A549 (cell line): Measurements from ENCODE around the gene PCSK6. TPM values are rescaled to one million over a fixed set of nuclear protein-coding genes. Genes with fewer than 3 reads are reported as not detected.

Experiments used
- ATAC-seq, 2 experiments: fragments of 200-7000 bp in 1 of 2; fragments of >200 bp in 1 of 2; cut with Nextera tagmentation in 1 of 2; cut with Tn5 transposase in 1 of 2; 3 replicates each; pipeline versions ENCODE4 v1.8.0 to v1.9.1; 2018 to 2020; ENCODE audit warnings: mild to moderate bottlenecking in 1 of 2, moderate library complexity in 1 of 2
- CTCF ChIA-PET: fragments of 300-600 bp; sonication (Branson Sonifier 250); formaldehyde crosslinking; extraction: SDS; loops from one replicate; lab custom pipeline; 2021; ENCODE audit warnings: antibody characterized with exemption, inconsistent platforms; lab: Yijun Ruan, JAX
- POLR2A ChIA-PET: fragments of 350-600 bp; formaldehyde crosslinking; extraction: SDS; loops from one replicate; lab custom pipeline; 2021; ENCODE audit warnings: antibody characterized with exemption, inconsistent platforms; lab: Yijun Ruan, JAX
- DNase-seq, 2 experiments: peaks; one replicate each; pipeline versions ENCODE4 v3.0.0 to v3.0.0-alpha.2; 2011 to 2016; ENCODE audit warnings: low read depth in 1 of 2, low spot score in 1 of 2
- FAIRE-seq: peaks from 2 replicates; lab custom pipeline; 2011; peaks lifted over from hg19 to GRCh38; lab: Jason Lieb, UNC
- H3K27ac ChIP-seq, 2 experiments: fragments of >200 bp; sonication (Bioruptor Twin); formaldehyde crosslinking; 3 replicates each; pipeline ENCODE4 v1.5.1; 2016 to 2017
- H3K4me1 ChIP-seq: fragments of >200 bp; sonication (Bioruptor Twin); formaldehyde crosslinking; 3 replicates; pipeline ENCODE4 v1.6.1; 2016
- H3K4me2 ChIP-seq: fragments of >200 bp; sonication (Bioruptor Twin); formaldehyde crosslinking; 3 replicates; pipeline ENCODE4 v1.6.1; 2016
- H3K4me3 ChIP-seq: fragments of >200 bp; sonication (Bioruptor Twin); formaldehyde crosslinking; 3 replicates; pipeline ENCODE4 v1.5.1; 2016
- H3K9me3 ChIP-seq: fragments of >200 bp; sonication (Bioruptor Twin); formaldehyde crosslinking; 3 replicates; pipeline ENCODE4 v1.6.1; 2016
- BCL3 ChIP-seq: fragments of >200 bp; sonication (Bioruptor Twin); formaldehyde crosslinking; IDR thresholded peaks from 3 replicates; pipeline ENCODE4 v1.6.1; 2016
- ELK1 ChIP-seq: fragments of 150-350 bp; IDR thresholded peaks from 2 replicates; pipeline ENCODE4 v1.6.1; 2014; ENCODE audit warnings: low read depth, mild to moderate bottlenecking, low read length
- FOSB ChIP-seq: fragments of 250-450 bp; sonication (Bioruptor Pico); IDR thresholded peaks from 2 replicates; pipeline ENCODE4 v1.5.0; 2020; ENCODE audit warnings: mild to moderate bottlenecking, moderate library complexity
- HMGXB4 ChIP-seq: fragments of 250-450 bp; sonication (Bioruptor Pico); IDR thresholded peaks from 2 replicates; pipeline ENCODE4 v1.5.0; 2021; ENCODE audit warnings: mild to moderate bottlenecking, moderate library complexity, borderline replicate concordance
- KDM5A ChIP-seq: fragments of 200-600 bp; sonication (generic); IDR thresholded peaks from 2 replicates; pipeline ENCODE4 v1.6.1; 2016; ENCODE audit warnings: antibody characterized with exemption, mild to moderate bottlenecking
- NPAS2 ChIP-seq: fragments of 250-450 bp; sonication (Bioruptor Pico); IDR thresholded peaks from 2 replicates; pipeline ENCODE4 v1.8.0; 2022; ENCODE audit warnings: mild to moderate bottlenecking, moderate library complexity, borderline replicate concordance
- RNF2 ChIP-seq: fragments of 200-600 bp; sonication (generic); IDR thresholded peaks from 2 replicates; pipeline ENCODE4 v1.6.1; 2016; ENCODE audit warnings: low read depth, mild to moderate bottlenecking, antibody characterized with exemption, moderate library complexity, borderline replicate concordance
- TP53 ChIP-seq: fragments of 250-450 bp; sonication (Bioruptor Pico); IDR thresholded peaks from 2 replicates; pipeline ENCODE4 v1.5.0; 2021; ENCODE audit warnings: mild to moderate bottlenecking, moderate library complexity
- ZSCAN20 ChIP-seq: fragments of 250-450 bp; sonication (Bioruptor Pico); IDR thresholded peaks from 2 replicates; pipeline ENCODE4 v1.8.0; 2022; ENCODE audit warnings: mild to moderate bottlenecking, moderate library complexity
- WGBS: methylation state at CpG from one replicate; pipeline ENCODE4 v1.1.6; 2017; ENCODE audit errors: missing lambda C conversion rate; 5-methylcytosine and 5-hydroxymethylcytosine counted together
- polyA plus RNA-seq, 4 experiments: library from polyadenylated mRNA; depleted of rRNA in 3 of 4; stranded (reverse); fragments of >200 nt; fragmentation: RNase III in 1 of 4; extraction: RNeasy Plus Mini Kit Qiagen cat#74134 plus additional on column Dnase treatment in 1 of 4; gene quantifications; 2 replicates in 3 of 4; 3 replicates in 1 of 4; pipeline ENCODE4 v1.2.3, GENCODE V29; 2011 to 2017

PCSK6 gene
- polyA plus RNA-seq, 2 of the 4 experiments (the other 2 are of a cell fraction): 10.0 to 15.2 TPM

GRCh38 chr15:101307897-101308603, 181.5 kb downstream of the PCSK6 start (continued):
- TF ChIP-seq ELK1: no peak
- no peak for TF ChIP-seq NPAS2 (CRISPR knock-in tag)
- TF ChIP-seq ZSCAN20 (CRISPR knock-in tag): no peak
- TF ChIP-seq TP53 (CRISPR knock-in tag): no peak
- no peak for TF ChIP-seq KDM5A

- FAIRE-seq (no peak), DNase-seq (no peak), ATAC-seq (peak in 1 of 2 experiments; percentile 11; a peak in 3 of 6 replicates)
- Histone ChIP-seq H3K4me3 (no peak overlapping the region), H3K27ac (no peak overlapping the region), H3K4me2 (no peak overlapping the region), H3K4me1 (no peaks in the 10 kb centered on the region), H3K9me3 (no peaks in the 10 kb centered on the region)
- CTCF ChIA-PET: interaction anchor here (0.6 to 13.3 kb wide), 5 partner anchors 9 to 1102 kb away, joined by 3 to 227 read pairs (median 3); no protein-coding TSS in a partner anchor
- POLR2A ChIA-PET: no interaction called here
- WGBS: 74% methylated on average over 21 of the region's 24 CpGs
- no peak for TF ChIP-seq NPAS2 (CRISPR knock-in tag)
- no peak for TF ChIP-seq FOSB (CRISPR knock-in tag)
- no peak for TF ChIP-seq TP53 (CRISPR knock-in tag)
- no peak for TF ChIP-seq RNF2
- TF ChIP-seq BCL3: no peak
- no peak for TF ChIP-seq HMGXB4 (CRISPR knock-in tag)
These were observed 182.2 kb downstream of the PCSK6 start for GRCh38 chr15:101307048-101307896.

GRCh38 chr15:101306341-101307047, 183.0 kb downstream of the PCSK6 start:
- POLR2A ChIA-PET: no interaction called here

More at GRCh38 chr15:101306341-101307047, 183.0 kb downstream of the PCSK6 start:
- no peaks in the 10 kb centered on the region for H3K4me1 ChIP-seq
- no peaks in the 10 kb centered on the region for H3K9me3 ChIP-seq
- DNase-seq: no peak
- FAIRE-seq: no peak
- H3K4me2 ChIP-seq: no peak overlapping the region
- 72% methylated on average over 10 of the region's 10 CpGs for WGBS
- CTCF ChIA-PET: interaction anchor here (0.7 to 13.3 kb wide), 8 partner anchors 8 to 333 kb away, joined by 3 to 227 read pairs (median 3); no protein-coding TSS in a partner anchor
- H3K4me3 ChIP-seq: no peak overlapping the region
- ATAC-seq: no peak
- H3K27ac ChIP-seq: no peak overlapping the region
- no peak for TF ChIP-seq ELK1
